Measurements from ENCODE around the gene PLPPR1.

The PLPPR1 gene

GRCh38 chr9:101172616-101173015, 144.1 kb downstream of the PLPPR1 start:
- Histone ChIP-seq H3K9me3 (ENCODE audit: control insufficient read depth, low read length) (no peaks in the 10 kb centered on the region), H3K4me1 (ENCODE audit: control insufficient read depth, insufficient read depth, low read length, poor library complexity, severe bottlenecking) (no peaks in the 10 kb centered on the region), H3K4me3 (ENCODE audit: insufficient read depth, low read depth, low read length, poor library complexity, severe bottlenecking) (no peak overlapping the region), H3K27ac (ENCODE audit: insufficient read depth, low read length, poor library complexity, severe bottlenecking) (no peak overlapping the region), H3K36me3 (ENCODE audit: control insufficient read depth, insufficient read depth, low read length) (no peaks in the 10 kb centered on the region), H3K27me3 (replicated peaks; ENCODE audit: control insufficient read depth, insufficient read depth, low read length, poor library complexity, severe bottlenecking) (no peaks in the 10 kb centered on the region)
- no peak for DNase-seq

GRCh38 chr9:101173907-101174306, 145.4 kb downstream of the PLPPR1 start:
- no peaks in the 10 kb centered on the region for H3K4me1 ChIP-seq (ENCODE audit: control insufficient read depth, insufficient read depth, low read length, poor library complexity, severe bottlenecking)
- no peak overlapping the region for H3K4me3 ChIP-seq (ENCODE audit: insufficient read depth, low read depth, low read length, poor library complexity, severe bottlenecking)
- H3K36me3 ChIP-seq (ENCODE audit: control insufficient read depth, insufficient read depth, low read length) = no peaks in the 10 kb centered on the region
- no peak for DNase-seq
- H3K27me3 ChIP-seq (replicated peaks; ENCODE audit: control insufficient read depth, insufficient read depth, low read length, poor library complexity, severe bottlenecking) = no peaks in the 10 kb centered on the region
- no peaks in the 10 kb centered on the region for H3K9me3 ChIP-seq (ENCODE audit: control insufficient read depth, low read length)
- H3K27ac ChIP-seq (ENCODE audit: insufficient read depth, low read length, poor library complexity, severe bottlenecking) = no peak overlapping the region

GRCh38 chr9:101176384-101176783, 147.9 kb downstream of the PLPPR1 start:
- Histone ChIP-seq H3K9me3 (ENCODE audit: control insufficient read depth, low read length) (no peaks in the 10 kb centered on the region), H3K27ac (ENCODE audit: insufficient read depth, low read length, poor library complexity, severe bottlenecking) (no peak overlapping the region), H3K4me1 (ENCODE audit: control insufficient read depth, insufficient read depth, low read length, poor library complexity, severe bottlenecking) (no peaks in the 10 kb centered on the region), H3K4me3 (ENCODE audit: insufficient read depth, low read depth, low read length, poor library complexity, severe bottlenecking) (no peak overlapping the region), H3K36me3 (ENCODE audit: control insufficient read depth, insufficient read depth, low read length) (no peaks in the 10 kb centered on the region), H3K27me3 (replicated peaks; ENCODE audit: control insufficient read depth, insufficient read depth, low read length, poor library complexity, severe bottlenecking) (no peaks in the 10 kb centered on the region)
- no peak for DNase-seq

GRCh38 chr9:101184813-101185278, 156.3 kb downstream of the PLPPR1 start:
- H3K9me3 ChIP-seq (ENCODE audit: control insufficient read depth, low read length) = no peaks in the 10 kb centered on the region
- no peaks in the 10 kb centered on the region for H3K27me3 ChIP-seq (replicated peaks; ENCODE audit: control insufficient read depth, insufficient read depth, low read length, poor library complexity, severe bottlenecking)
- H3K27ac ChIP-seq (ENCODE audit: insufficient read depth, low read length, poor library complexity, severe bottlenecking) = no peak overlapping the region
- H3K36me3 ChIP-seq (ENCODE audit: control insufficient read depth, insufficient read depth, low read length) = no peaks in the 10 kb centered on the region
- no peak overlapping the region for H3K4me3 ChIP-seq (ENCODE audit: insufficient read depth, low read depth, low read length, poor library complexity, severe bottlenecking)
- no peak for DNase-seq
- H3K4me1 ChIP-seq (ENCODE audit: control insufficient read depth, insufficient read depth, low read length, poor library complexity, severe bottlenecking) = no peaks in the 10 kb centered on the region

- H3K4me3 ChIP-seq (ENCODE audit: insufficient read depth, low read depth, low read length, poor library complexity, severe bottlenecking) = no peak overlapping the region
- no peaks in the 10 kb centered on the region for H3K36me3 ChIP-seq (ENCODE audit: control insufficient read depth, insufficient read depth, low read length)
- H3K9me3 ChIP-seq (ENCODE audit: control insufficient read depth, low read length) = no peaks in the 10 kb centered on the region
- no peaks in the 10 kb centered on the region for H3K4me1 ChIP-seq (ENCODE audit: control insufficient read depth, insufficient read depth, low read length, poor library complexity, severe bottlenecking)
- H3K27me3 ChIP-seq (replicated peaks; ENCODE audit: control insufficient read depth, insufficient read depth, low read length, poor library complexity, severe bottlenecking) = no peaks in the 10 kb centered on the region
- DNase-seq = no peak
- H3K27ac ChIP-seq (ENCODE audit: insufficient read depth, low read length, poor library complexity, severe bottlenecking) = no peak overlapping the region
Measured at GRCh38 chr9:101191723-101192122, 163.2 kb downstream of the PLPPR1 start.

- H3K27ac ChIP-seq (ENCODE audit: insufficient read depth, low read length, poor library complexity, severe bottlenecking) = no peak overlapping the region
- H3K4me1 ChIP-seq (ENCODE audit: control insufficient read depth, insufficient read depth, low read length, poor library complexity, severe bottlenecking) = no peaks in the 10 kb centered on the region
- no peak for DNase-seq
- no peaks in the 10 kb centered on the region for H3K27me3 ChIP-seq (replicated peaks; ENCODE audit: control insufficient read depth, insufficient read depth, low read length, poor library complexity, severe bottlenecking)
- no peaks in the 10 kb centered on the region for H3K9me3 ChIP-seq (ENCODE audit: control insufficient read depth, low read length)
- no peaks in the 10 kb centered on the region for H3K36me3 ChIP-seq (ENCODE audit: control insufficient read depth, insufficient read depth, low read length)
- H3K4me3 ChIP-seq (ENCODE audit: insufficient read depth, low read depth, low read length, poor library complexity, severe bottlenecking) = no peak overlapping the region
Measured at GRCh38 chr9:101197026-101197425, 168.5 kb downstream of the PLPPR1 start.

GRCh38 chr9:101200852-101201251, 172.3 kb downstream of the PLPPR1 start:
- no peaks in the 10 kb centered on the region for H3K4me1 ChIP-seq (ENCODE audit: control insufficient read depth, insufficient read depth, low read length, poor library complexity, severe bottlenecking)
- no peaks in the 10 kb centered on the region for H3K27me3 ChIP-seq (replicated peaks; ENCODE audit: control insufficient read depth, insufficient read depth, low read length, poor library complexity, severe bottlenecking)
- no peak overlapping the region for H3K4me3 ChIP-seq (ENCODE audit: insufficient read depth, low read depth, low read length, poor library complexity, severe bottlenecking)
- no peaks in the 10 kb centered on the region for H3K9me3 ChIP-seq (ENCODE audit: control insufficient read depth, low read length)
- DNase-seq = no peak
- H3K27ac ChIP-seq (ENCODE audit: insufficient read depth, low read length, poor library complexity, severe bottlenecking) = no peak overlapping the region
- H3K36me3 ChIP-seq (ENCODE audit: control insufficient read depth, insufficient read depth, low read length) = no peaks in the 10 kb centered on the region

GRCh38 chr9:101201630-101202029, 173.1 kb downstream of the PLPPR1 start:
- Histone ChIP-seq H3K4me3 (ENCODE audit: insufficient read depth, low read depth, low read length, poor library complexity, severe bottlenecking) (no peak overlapping the region), H3K36me3 (ENCODE audit: control insufficient read depth, insufficient read depth, low read length) (no peaks in the 10 kb centered on the region), H3K4me1 (ENCODE audit: control insufficient read depth, insufficient read depth, low read length, poor library complexity, severe bottlenecking) (no peaks in the 10 kb centered on the region), H3K27me3 (replicated peaks; ENCODE audit: control insufficient read depth, insufficient read depth, low read length, poor library complexity, severe bottlenecking) (no peaks in the 10 kb centered on the region), H3K9me3 (ENCODE audit: control insufficient read depth, low read length) (no peaks in the 10 kb centered on the region), H3K27ac (ENCODE audit: insufficient read depth, low read length, poor library complexity, severe bottlenecking) (no peak overlapping the region)
- DNase-seq = no peak

GRCh38 chr9:101209670-101210069, 181.1 kb downstream of the PLPPR1 start:
- Histone ChIP-seq H3K27me3 (replicated peaks; ENCODE audit: control insufficient read depth, insufficient read depth, low read length, poor library complexity, severe bottlenecking) (no peaks in the 10 kb centered on the region), H3K36me3 (ENCODE audit: control insufficient read depth, insufficient read depth, low read length) (no peaks in the 10 kb centered on the region), H3K4me3 (ENCODE audit: insufficient read depth, low read depth, low read length, poor library complexity, severe bottlenecking) (no peak overlapping the region), H3K9me3 (ENCODE audit: control insufficient read depth, low read length) (no peaks in the 10 kb centered on the region), H3K27ac (ENCODE audit: insufficient read depth, low read length, poor library complexity, severe bottlenecking) (no peak overlapping the region), H3K4me1 (ENCODE audit: control insufficient read depth, insufficient read depth, low read length, poor library complexity, severe bottlenecking) (no peaks in the 10 kb centered on the region)
- DNase-seq = no peak

- H3K9me3 ChIP-seq (ENCODE audit: control insufficient read depth, low read length) = no peaks in the 10 kb centered on the region
- H3K36me3 ChIP-seq (ENCODE audit: control insufficient read depth, insufficient read depth, low read length) = no peaks in the 10 kb centered on the region
- no peak overlapping the region for H3K27ac ChIP-seq (ENCODE audit: insufficient read depth, low read length, poor library complexity, severe bottlenecking)
- DNase-seq = no peak
- no peaks in the 10 kb centered on the region for H3K4me1 ChIP-seq (ENCODE audit: control insufficient read depth, insufficient read depth, low read length, poor library complexity, severe bottlenecking)
- no peaks in the 10 kb centered on the region for H3K27me3 ChIP-seq (replicated peaks; ENCODE audit: control insufficient read depth, insufficient read depth, low read length, poor library complexity, severe bottlenecking)
- no peak overlapping the region for H3K4me3 ChIP-seq (ENCODE audit: insufficient read depth, low read depth, low read length, poor library complexity, severe bottlenecking)
Measured at GRCh38 chr9:101212661-101213060, 184.1 kb downstream of the PLPPR1 start.

GRCh38 chr9:101219030-101219429, 190.5 kb downstream of the PLPPR1 start:
- no peak overlapping the region for H3K27ac ChIP-seq (ENCODE audit: insufficient read depth, low read length, poor library complexity, severe bottlenecking)
- no peak overlapping the region for H3K4me3 ChIP-seq (ENCODE audit: insufficient read depth, low read depth, low read length, poor library complexity, severe bottlenecking)
- no peak for DNase-seq
- no peaks in the 10 kb centered on the region for H3K36me3 ChIP-seq (ENCODE audit: control insufficient read depth, insufficient read depth, low read length)
- no peaks in the 10 kb centered on the region for H3K27me3 ChIP-seq (replicated peaks; ENCODE audit: control insufficient read depth, insufficient read depth, low read length, poor library complexity, severe bottlenecking)
- H3K9me3 ChIP-seq (ENCODE audit: control insufficient read depth, low read length) = no peaks in the 10 kb centered on the region
- H3K4me1 ChIP-seq (ENCODE audit: control insufficient read depth, insufficient read depth, low read length, poor library complexity, severe bottlenecking) = no peaks in the 10 kb centered on the region

Measured in effector memory CD4-positive, alpha-beta T cell (primary cell).